Fibroblast of mammary gland (primary cell): Measurements from ENCODE around the gene ZP2.

Experiments
- DNase-seq: peaks from one replicate; pipeline ENCODE4 v3.0.0-alpha.2; 2010; ENCODE audit warnings: low read depth
- H3K4me3 ChIP-seq: 2 replicates; pipeline ENCODE4 v1.5.1; 2011; ENCODE audit warnings: low read depth, mild to moderate bottlenecking, low read length, moderate library complexity; ENCODE audit not compliant: control insufficient read depth
- TF ChIP-seq, protein P1 (sequence below): conservative IDR thresholded peaks from 2 replicates; pipeline ENCODE4 v1.5.1; 2011; ENCODE audit warnings: low read depth, low read length, inconsistent platforms; ENCODE audit not compliant: control insufficient read depth, insufficient read depth

Gene ZP2

DNA sequence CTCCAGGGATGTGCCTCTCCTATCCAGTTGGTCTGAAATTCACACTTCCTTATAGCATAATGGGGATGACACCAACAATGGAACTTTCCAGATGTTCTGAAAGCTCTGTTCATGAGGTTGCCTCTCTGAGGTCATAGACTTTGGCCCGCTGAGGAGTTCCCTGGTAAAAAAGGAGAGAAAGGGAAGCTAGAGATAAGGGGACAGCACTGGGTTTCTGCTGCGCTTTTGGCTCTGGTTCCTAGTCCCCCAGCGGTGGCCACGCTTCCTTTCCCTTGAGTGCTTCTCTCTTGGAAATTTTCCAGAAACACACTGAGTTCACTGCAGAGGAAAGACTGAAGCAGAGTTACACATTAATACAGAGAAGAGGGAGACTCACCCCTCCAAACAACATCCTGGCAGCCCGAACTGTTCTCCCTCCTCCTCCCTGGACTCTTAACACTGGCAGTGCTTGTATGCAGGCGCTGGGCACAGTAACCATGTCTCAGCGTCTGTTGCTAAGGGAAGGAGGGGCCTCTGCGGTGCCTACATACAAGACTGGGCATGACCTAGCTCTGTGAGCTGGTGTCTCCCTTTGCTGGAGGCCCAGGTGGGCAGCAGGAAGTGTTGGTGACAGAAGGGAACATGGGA is 60.9 kb downstream of the ZP2 start, which contains the start of gene DNAH3:
Gene DNAH3, minus strand, starts transcription at position 472 of the 627 bp plus-strand sequence. CDS start 527 bp downstream, outside the sequence.
- H3K4me3 ChIP-seq: no peak within 1 kb of the TSS
- no peak for DNase-seq
- TF ChIP-seq, protein P1, sequence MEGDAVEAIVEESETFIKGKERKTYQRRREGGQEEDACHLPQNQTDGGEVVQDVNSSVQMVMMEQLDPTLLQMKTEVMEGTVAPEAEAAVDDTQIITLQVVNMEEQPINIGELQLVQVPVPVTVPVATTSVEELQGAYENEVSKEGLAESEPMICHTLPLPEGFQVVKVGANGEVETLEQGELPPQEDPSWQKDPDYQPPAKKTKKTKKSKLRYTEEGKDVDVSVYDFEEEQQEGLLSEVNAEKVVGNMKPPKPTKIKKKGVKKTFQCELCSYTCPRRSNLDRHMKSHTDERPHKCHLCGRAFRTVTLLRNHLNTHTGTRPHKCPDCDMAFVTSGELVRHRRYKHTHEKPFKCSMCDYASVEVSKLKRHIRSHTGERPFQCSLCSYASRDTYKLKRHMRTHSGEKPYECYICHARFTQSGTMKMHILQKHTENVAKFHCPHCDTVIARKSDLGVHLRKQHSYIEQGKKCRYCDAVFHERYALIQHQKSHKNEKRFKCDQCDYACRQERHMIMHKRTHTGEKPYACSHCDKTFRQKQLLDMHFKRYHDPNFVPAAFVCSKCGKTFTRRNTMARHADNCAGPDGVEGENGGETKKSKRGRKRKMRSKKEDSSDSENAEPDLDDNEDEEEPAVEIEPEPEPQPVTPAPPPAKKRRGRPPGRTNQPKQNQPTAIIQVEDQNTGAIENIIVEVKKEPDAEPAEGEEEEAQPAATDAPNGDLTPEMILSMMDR: no peak
